Spleen (tissue), 7 donors: ENCODE measurements around the gene KANK2.

Experiments
- CTCF ChIP-seq, 11 experiments: fragments of 200-600 bp in 7 of 11; fragments of 450-650 bp in 4 of 11; sonication (generic) in 4 of 11; IDR thresholded peaks in 8 of 11; conservative IDR thresholded peaks in 3 of 11; 1 replicate in 7 of 11; 2 replicates in 4 of 11; pipeline versions ENCODE4 v1.4.0 to v1.8.0; 2016 to 2021; ENCODE audit warnings: antibody characterized with exemption in 11 of 11, inconsistent platforms in 4 of 11, mild to moderate bottlenecking in 1 of 11
- POLR2AphosphoS5 ChIP-seq, 3 donors: sonication (generic); formaldehyde crosslinking; IDR thresholded peaks; one replicate each; pipeline ENCODE4 v1.5.1; 2017; ENCODE audit warnings: antibody characterized with exemption in 3 of 3
- donor health status: DM: no; HTN: no; CAD: no; lungs with moderate emphysema.
- donor health status: DM: no; HTN: no; CAD: no.
- donor health status: DM: no; HTN: no; CAD: no.

GRCh38 chr19:11138601-11139300 lies 58.6 kb downstream of the KANK2 start:
- TF ChIP-seq CTCF (IDR thresholded peaks at IDR 0.05 in 8 of 11, conservative IDR thresholded peaks at IDR 0.05 in 3 of 11): no peak
- TF ChIP-seq POLR2AphosphoS5 (IDR thresholded peaks at IDR 0.05): peak; percentile 39 to 82 (median 80)
